Activated T-helper 9 cell treated with anti-CD3 and anti-CD28 coated beads, Interleukin-2, amount 50 U/mL, for 16 hours (primary cell): Measurements from ENCODE around the gene NDUFA13.
A peak's percentile ranks its signal among the peaks of the same experiment; 100 is the strongest.

Experiments
- DNase-seq: peaks from one replicate; pipeline ENCODE4 v3.0.0-alpha.2; 2020; ENCODE audit warnings: low read depth

Gene NDUFA13

GRCh38 chr19:19510432-19510831, 5.6 kb upstream of the NDUFA13 start:
- DNase-seq: no peak

DNA sequence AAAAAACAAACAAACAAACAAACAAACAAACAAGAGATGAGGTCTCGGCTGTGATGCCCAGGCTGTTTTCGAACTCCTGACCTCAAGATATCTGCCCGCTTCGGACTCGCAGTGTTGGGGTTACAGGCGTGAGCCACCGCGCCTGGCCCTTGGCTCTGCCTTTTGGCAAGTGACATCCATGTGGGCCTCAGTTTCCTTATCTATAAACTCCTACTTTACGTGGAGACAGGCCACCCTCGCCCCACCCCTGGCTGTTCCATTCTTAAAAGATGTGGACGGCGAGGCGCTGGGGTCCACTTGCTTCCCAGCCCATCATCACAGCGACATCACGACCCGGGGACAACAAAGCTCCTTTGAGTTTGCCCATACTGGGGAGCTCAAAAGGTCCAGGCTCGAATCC, 2.3 kb upstream of the NDUFA13 start:
- DNase-seq: no peak

DNA sequence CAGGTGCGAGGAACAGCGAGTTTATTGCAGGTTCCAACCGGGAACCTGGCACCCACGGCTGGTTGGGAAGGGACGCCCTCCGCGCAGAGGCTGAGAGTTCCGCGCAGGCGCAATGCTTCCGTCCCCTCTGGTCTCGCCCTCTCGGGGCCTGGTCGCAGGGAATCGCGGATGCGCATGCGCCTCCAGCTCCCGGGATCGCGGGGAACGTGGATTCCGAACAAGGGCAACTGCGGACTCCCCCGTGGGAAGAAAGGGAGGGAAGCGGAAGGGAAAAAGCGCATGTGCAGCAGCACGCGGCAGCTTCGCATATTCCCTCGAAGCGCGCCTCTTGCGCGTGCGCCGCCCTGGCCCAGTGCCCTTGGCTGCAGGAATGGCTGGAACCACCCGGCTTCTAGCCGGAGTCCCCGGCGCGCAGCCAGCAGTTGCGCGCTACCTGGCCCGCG, 1.8 kb upstream of the NDUFA13 start:
- no peak for DNase-seq

GRCh38 chr19:19514881-19515641, 964 bp upstream of the NDUFA13 start, which contains the start of gene TSSK6:
Gene TSSK6, minus strand, starts transcription at chr19:19515548. Its CDS starts 121 bp downstream, at chr19:19515427.
- DNase-seq: no peak

- DNase-seq: no peak
These were observed 1.2 kb downstream of the NDUFA13 start for GRCh38 chr19:19517235-19517619.

DNA sequence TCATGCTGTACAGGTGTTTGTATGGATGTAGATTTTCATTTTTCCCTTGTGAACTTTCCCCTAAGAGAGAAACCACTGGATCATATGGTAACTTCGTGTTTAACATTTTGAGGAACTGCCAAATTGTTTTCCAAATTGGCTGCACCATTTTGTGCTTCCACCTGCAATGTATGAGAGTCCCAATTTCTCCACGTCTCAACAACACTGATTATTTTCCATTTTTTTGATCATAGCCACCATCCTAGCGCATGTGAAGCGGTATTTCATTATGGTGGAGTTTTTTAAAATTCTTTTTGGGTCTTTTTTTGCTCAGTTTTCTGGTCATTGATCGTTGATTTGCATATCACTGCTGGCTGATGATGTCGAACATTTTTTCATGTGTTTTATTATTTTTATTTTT, 5.0 kb downstream of the NDUFA13 start:
- DNase-seq: no peak

DNA sequence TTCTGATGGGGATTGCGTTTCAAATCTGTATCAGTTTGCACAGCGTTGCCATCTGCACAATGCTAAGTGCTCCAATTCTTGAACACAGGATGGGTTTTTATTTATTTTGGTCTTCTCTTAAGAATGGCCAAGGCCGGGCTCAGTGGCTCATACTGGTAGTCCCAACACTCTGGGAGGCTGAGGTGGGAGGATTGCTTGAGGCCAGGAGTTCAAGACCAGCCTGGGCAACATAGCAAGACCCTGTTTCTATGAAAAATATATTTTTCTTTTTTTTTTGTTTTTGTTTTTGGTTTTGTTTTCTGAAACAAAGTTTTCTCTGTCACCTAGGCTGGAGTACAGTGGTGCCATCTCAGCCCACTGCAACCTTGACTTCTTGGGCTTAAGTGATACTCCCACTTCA, 7.2 kb downstream of the NDUFA13 start:
- DNase-seq: no peak

DNA sequence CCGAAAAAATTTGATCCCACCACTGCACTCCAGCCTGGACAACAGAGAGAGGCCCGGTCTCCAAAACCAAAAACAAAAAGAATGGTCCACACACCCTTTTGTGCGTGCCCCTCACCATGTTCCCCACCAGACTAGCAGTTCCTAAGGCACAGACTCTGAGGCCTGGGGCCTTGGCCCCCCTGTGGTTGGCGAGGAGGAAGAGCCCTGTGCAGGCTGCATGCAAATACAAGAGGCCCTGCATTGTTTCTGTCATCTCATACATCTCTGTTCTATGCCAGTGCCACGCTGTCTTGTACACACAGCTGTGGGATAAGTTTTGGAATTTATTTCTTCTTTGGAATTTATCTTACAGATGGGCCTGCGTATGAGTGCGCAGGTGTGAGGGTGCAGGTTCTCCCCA, 8.0 kb downstream of the NDUFA13 start:
- no peak for DNase-seq

DNA sequence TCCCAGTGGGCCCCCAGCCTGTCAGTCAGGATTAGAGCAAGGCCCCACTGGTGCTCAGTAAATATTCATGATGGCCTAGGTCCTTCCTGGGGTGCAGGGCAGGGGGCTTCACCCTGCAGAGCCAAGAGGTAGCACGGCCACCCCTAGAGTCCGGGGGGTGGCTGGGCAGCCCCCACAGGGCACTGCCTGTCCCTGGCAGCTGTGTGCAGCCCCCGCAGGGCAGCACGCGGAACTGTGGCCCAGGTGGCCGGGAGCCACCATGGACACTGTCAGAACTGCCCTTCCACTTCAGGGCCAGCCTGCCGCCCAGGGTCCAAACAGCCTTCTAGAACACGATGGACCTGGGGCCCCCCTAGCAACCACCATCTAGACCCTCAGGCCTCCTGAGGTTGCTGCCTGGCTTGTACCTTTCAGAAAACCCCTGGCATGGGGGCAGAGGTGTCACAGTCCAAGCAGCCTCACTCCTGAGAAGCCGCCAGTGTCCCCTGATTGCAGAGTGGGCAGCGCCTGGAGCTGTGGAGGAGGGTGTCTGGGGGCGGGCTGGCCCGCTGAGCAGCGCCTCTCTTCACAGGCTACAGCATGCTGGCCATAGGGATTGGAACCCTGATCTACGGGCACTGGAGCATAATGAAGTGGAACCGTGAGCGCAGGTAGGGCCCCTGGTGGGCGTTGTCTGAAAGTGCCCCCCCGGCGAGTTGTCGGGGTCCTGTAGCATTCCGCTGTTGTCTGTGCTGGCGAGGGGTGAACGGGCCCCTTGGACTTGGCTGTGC, 9.8 kb downstream of the NDUFA13 start:
- DNase-seq: no peak

- no peak for DNase-seq
These were observed 10.8 kb downstream of the NDUFA13 start for GRCh38 chr19:19526581-19527370.

DNA sequence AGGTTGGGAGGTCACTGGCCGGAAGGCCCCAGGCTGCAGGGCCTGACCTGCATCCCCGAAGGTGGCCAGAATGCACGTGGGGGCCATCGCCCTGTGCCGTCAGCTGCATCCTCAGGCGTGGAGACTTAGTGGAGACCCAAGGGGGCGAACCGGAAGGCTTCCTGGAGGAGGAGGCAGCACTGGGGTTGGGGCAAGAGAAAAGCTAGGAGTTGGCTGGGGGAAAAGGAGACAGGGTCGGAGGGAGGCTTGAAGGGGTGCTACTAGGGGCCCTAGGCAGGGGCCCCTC, 11.3 kb downstream of the NDUFA13 start:
- DNase-seq: no peak

DNA sequence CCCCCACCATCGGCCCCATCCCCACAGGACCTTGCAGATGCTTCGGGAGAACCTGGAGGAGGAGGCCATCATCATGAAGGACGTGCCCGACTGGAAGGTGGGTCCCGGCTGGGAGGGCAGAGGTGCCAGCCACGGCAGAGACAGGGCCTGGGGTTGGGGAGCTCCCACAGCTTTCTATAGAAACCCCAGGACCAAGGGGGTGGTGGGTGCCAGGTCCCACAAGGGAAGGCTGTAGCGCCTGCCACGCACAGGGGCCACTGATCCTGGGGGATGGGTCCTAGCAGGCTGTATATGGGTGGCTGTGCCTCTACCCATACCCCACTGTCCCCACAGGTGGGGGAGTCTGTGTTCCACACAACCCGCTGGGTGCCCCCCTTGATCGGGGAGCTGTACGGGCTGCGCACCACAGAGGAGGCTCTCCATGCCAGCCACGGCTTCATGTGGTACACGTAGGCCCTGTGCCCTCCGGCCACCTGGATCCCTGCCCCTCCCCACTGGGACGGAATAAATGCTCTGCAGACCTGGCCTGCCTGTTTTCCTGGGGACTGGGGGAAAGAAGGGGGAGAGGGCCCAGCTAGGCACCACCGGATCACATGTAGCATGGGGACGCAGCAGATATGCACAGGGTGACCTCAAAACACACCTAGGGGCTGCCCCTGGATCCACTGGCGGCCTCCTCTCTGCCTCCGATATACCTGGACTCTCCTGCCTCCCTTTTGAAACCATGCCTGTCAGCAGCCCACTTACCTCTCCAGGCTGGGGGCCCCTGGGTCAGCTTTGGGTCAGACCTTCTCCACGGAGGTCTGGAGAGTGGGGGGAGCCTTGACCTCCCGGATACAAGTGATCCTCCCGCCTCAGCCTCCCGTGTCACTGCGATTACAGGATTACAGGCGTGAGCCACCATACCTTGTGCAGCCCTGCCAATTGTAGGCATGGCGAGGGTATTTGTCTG, 11.9 kb downstream of the NDUFA13 start:
- DNase-seq: no peak

DNA sequence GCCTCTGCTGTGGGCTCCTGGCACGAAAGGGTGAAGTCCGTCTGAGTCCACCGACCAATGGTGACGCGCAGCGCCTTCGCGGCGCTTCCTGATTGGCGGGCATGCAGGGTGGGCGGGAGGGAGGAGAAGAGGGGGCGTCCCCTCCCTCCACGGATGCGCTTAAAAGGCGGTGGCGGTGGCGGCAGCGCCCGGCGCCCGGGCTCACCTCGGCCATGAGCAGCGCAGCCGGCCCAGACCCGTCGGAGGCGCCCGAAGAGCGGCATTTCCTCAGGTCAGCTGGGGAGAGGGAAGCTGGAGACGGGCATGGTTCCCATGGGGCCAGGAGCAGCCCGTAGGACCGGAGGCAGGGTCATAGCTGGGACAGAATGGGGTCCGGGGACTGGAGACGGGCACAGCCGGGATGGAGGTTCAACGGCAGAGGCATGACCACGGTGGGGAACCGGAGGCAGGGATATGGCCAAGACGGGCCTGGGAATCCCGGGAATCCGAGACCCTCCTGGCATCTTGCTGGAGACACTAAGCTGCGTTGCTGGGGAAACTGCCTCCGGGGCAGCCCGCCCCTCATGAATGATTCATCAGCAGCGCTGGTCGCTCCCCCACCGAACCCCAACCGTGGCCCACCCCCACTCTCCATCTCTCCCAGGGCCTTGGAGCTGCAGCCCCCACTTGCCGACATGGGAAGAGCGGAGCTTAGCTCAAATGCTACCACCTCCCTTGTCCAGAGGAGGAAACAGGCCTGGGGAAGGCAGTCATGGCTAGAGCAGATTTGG, 12.9 kb downstream of the NDUFA13 start, which contains the start of gene YJEFN3:
TSS of gene YJEFN3 (plus strand) at position 191 of the 770 bp plus-strand sequence. CDS start at position 213, 22 bp downstream.
- no peak for DNase-seq

GRCh38 chr19:19529783-19530422, 13.9 kb downstream of the NDUFA13 start:
- no peak for DNase-seq

- DNase-seq: no peak
These were observed 14.4 kb downstream of the NDUFA13 start for GRCh38 chr19:19530423-19530804.

- no peak for DNase-seq
These were observed 14.9 kb downstream of the NDUFA13 start for GRCh38 chr19:19530889-19531288.

GRCh38 chr19:19531951-19532805, 16.2 kb downstream of the NDUFA13 start:
- DNase-seq: peak; percentile 81

DNA sequence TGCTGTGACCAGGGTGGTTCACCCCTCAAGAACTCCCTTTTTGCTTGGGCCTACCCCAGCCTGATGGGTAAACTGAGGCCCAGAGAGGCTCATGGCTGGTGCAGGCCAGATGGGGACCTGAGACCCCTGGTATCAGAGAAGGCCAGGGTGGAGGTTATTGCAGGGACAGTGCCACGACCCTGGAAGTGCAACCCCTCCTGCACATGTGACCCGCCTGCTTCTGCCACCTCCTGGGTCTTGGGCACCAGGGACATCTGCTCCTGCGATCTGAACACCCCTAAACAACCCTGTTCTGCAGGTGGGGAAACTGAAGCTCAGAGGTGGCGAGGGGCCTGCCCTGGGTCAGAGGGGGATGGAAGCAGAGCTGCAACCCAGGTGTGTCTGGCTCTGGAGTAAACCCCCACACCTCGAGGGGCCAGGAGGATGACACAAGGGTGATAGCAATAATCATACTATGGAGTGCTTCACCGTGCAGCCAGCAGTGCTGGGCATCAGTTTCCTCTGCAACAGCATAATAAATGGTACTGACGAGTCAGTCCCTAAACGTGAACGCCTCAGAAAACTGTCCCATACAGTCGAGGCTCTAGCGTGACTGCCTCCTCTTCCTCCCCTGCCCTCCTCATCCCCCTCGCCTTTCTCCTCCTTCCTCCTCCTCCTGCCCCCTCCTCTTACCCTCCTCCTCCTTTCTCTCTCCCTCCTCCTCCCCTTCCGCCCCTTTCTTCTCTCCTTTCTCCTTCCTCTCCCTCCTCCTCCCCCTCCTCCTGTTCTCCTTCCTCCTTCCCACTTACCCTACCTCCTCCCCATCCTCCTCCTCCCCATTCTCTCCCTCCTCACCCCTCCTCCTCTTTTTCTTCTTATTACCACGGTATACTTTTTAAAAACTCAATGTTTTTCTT, 17.0 kb downstream of the NDUFA13 start:
- DNase-seq: no peak
